HepG2 (cell line): Measurements from ENCODE around the gene MEGF6. TPM values are rescaled to one million over a fixed set of nuclear protein-coding genes. Genes with fewer than 3 reads are reported as not detected.

Source experiments
- ATAC-seq: fragments of 200-7000 bp; cut with Tn5 transposase; 3 replicates; pipeline ENCODE4 v1.9.1; 2020; ENCODE audit warnings: mild to moderate bottlenecking, moderate library complexity
- BruUV-seq: library from RNA; stranded (reverse); fragments of 400-500 nt; replicated peaks from 2 replicates; lab custom pipeline; 2021; lab: Mats Ljungman, UMichigan
- CTCF ChIA-PET: fragments of 300-600 bp; formaldehyde crosslinking; extraction: SDS; loops from one replicate; lab custom pipeline; 2021; ENCODE audit warnings: low total read pairs, inconsistent platforms, low intra/inter-chr PET ratio; lab: Yijun Ruan, JAX
- POLR2A ChIA-PET: fragments of 350-600 bp; sonication (Branson Sonifier 250); formaldehyde crosslinking; loops from one replicate; lab custom pipeline; 2020; ENCODE audit warnings: antibody characterized with exemption, inconsistent platforms; lab: Yijun Ruan, JAX
- DNase-seq: peaks from one replicate; pipeline ENCODE4 v3.0.0-alpha.2; 2015; ENCODE audit warnings: low spot score
- FAIRE-seq: peaks from 3 replicates; lab custom pipeline; 2011; peaks lifted over from hg19 to GRCh38; lab: Jason Lieb, UNC
- H2AFZ ChIP-seq: one replicate; pipeline ENCODE4 v1.6.1; 2011; ENCODE audit warnings: low read length, inconsistent platforms
- H3K27ac ChIP-seq: fragments of 300-600 bp; 3 replicates; pipeline ENCODE4 v1.8.0; 2011; ENCODE audit warnings: mixed run types, mild to moderate bottlenecking, mixed read lengths, low read length, inconsistent platforms; ENCODE audit not compliant: insufficient read depth; ENCODE audit errors: extremely low read length
- H3K27me3 ChIP-seq, 2 experiments: fragments of 200-600 bp in 1 of 2; 2 replicates in 1 of 2; 3 replicates in 1 of 2; pipeline versions ENCODE4 v1.6.0 to v1.8.0; 2011; ENCODE audit warnings: low read length in 2 of 2, mild to moderate bottlenecking in 2 of 2, moderate library complexity in 2 of 2, inconsistent platforms in 1 of 2; ENCODE audit not compliant: insufficient read depth in 2 of 2, control insufficient read depth in 1 of 2
- H3K36me3 ChIP-seq, 2 experiments: fragments of 200-600 bp in 1 of 2; replicated peaks in 1 of 2; 2 replicates in 1 of 2; 3 replicates in 1 of 2; pipeline versions ENCODE4 v1.5.1 to v1.8.0; 2011; ENCODE audit warnings: low read length in 2 of 2, inconsistent platforms in 1 of 2; ENCODE audit not compliant: insufficient read depth in 2 of 2, control insufficient read depth in 1 of 2
- H3K4me1 ChIP-seq: 2 replicates; pipeline ENCODE4 v1.5.1; 2012; ENCODE audit warnings: low read length, inconsistent platforms; ENCODE audit not compliant: insufficient read depth
- H3K4me2 ChIP-seq: 2 replicates; pipeline ENCODE4 v1.6.0; 2011; ENCODE audit warnings: low read depth, low read length, inconsistent platforms
- H3K4me3 ChIP-seq, 3 experiments: fragments of 200-600 bp in 1 of 3; sonication (generic), shearing (Covaris generic) in 1 of 3; replicated peaks in 1 of 3; 2 replicates each; pipeline ENCODE4 v1.5.1; 2011 to 2016; ENCODE audit warnings: low read length in 3 of 3, inconsistent platforms in 2 of 3, low read depth in 2 of 3, mild to moderate bottlenecking in 2 of 3, control low read depth in 1 of 3, mixed read lengths in 1 of 3; ENCODE audit not compliant: insufficient read depth in 1 of 3
- H3K79me2 ChIP-seq: one replicate; pipeline ENCODE4 v1.6.1; 2011; ENCODE audit warnings: low read length, inconsistent platforms; ENCODE audit not compliant: insufficient read depth
- H3K9ac ChIP-seq: 2 replicates; pipeline ENCODE4 v1.6.0; 2011; ENCODE audit warnings: mild to moderate bottlenecking, low read depth, low read length, inconsistent platforms; ENCODE audit not compliant: insufficient read depth
- H3K9me3 ChIP-seq: 2 replicates; pipeline ENCODE4 v1.5.1; 2012; ENCODE audit warnings: mild to moderate bottlenecking, low read length
- H4K20me1 ChIP-seq: 2 replicates; pipeline ENCODE4 v1.6.0; 2011; ENCODE audit warnings: inconsistent platforms, mild to moderate bottlenecking, low read length, moderate library complexity; ENCODE audit not compliant: insufficient read depth
- ATF7 ChIP-seq, 2 experiments: fragments of 450-650 bp in 1 of 2; sonication (generic) in 1 of 2; formaldehyde crosslinking in 1 of 2; IDR thresholded peaks; 2 replicates each; pipeline versions ENCODE4 v1.4.0 to v1.6.1; 2016 to 2020; ENCODE audit warnings: antibody characterized with exemption in 1 of 2, mild to moderate bottlenecking in 1 of 2, missing genetic modification reagents in 1 of 2
- CEBPG ChIP-seq: IDR thresholded peaks from 2 replicates; pipeline ENCODE4 v1.6.1; 2016
- FLYWCH1 ChIP-seq: sonication (generic); formaldehyde crosslinking; IDR thresholded peaks from 2 replicates; pipeline ENCODE4 v1.8.1; 2023; ENCODE audit warnings: mild to moderate bottlenecking, missing genetic modification reagents
- HDAC1 ChIP-seq: sonication (generic); formaldehyde crosslinking; IDR thresholded peaks from 2 replicates; pipeline ENCODE4 v1.5.1; 2020; ENCODE audit warnings: mild to moderate bottlenecking, missing genetic modification reagents
- MBD4 ChIP-seq: IDR thresholded peaks from 2 replicates; pipeline ENCODE4 v1.6.1; 2012; ENCODE audit warnings: low read length, inconsistent platforms, borderline replicate concordance
- PAX8 ChIP-seq: sonication (generic); formaldehyde crosslinking; IDR thresholded peaks from 2 replicates; pipeline ENCODE4 v1.8.0; 2022; ENCODE audit warnings: mild to moderate bottlenecking, missing genetic modification reagents, borderline replicate concordance
- ZNF3 ChIP-seq: IDR thresholded peaks from 2 replicates; pipeline ENCODE4 v1.7.0; 2017; ENCODE audit warnings: inconsistent platforms
- ZNF30 ChIP-seq: sonication (generic); formaldehyde crosslinking; IDR thresholded peaks from 2 replicates; pipeline ENCODE4 v1.5.0; 2020; ENCODE audit warnings: mild to moderate bottlenecking, missing genetic modification reagents
- ZNF382 ChIP-seq: sonication (generic); formaldehyde crosslinking; IDR thresholded peaks from 2 replicates; pipeline ENCODE4 v1.5.0; 2020; ENCODE audit warnings: missing genetic modification reagents, mild to moderate bottlenecking, borderline replicate concordance
- ZNF451 ChIP-seq: sonication (generic); formaldehyde crosslinking; IDR thresholded peaks from 2 replicates; pipeline ENCODE4 v1.5.0; 2020; ENCODE audit warnings: mild to moderate bottlenecking, missing genetic modification reagents
- ZNF563 ChIP-seq: sonication (generic); formaldehyde crosslinking; IDR thresholded peaks from 2 replicates; pipeline ENCODE4 v1.8.0; 2022; ENCODE audit warnings: mild to moderate bottlenecking, moderate library complexity, missing genetic modification reagents
- ZNF607 ChIP-seq: sonication (generic); formaldehyde crosslinking; IDR thresholded peaks from 2 replicates; pipeline ENCODE4 v1.5.1; 2020; ENCODE audit warnings: missing genetic modification reagents, mild to moderate bottlenecking, borderline replicate concordance
- ZNF615 ChIP-seq: sonication (generic); formaldehyde crosslinking; IDR thresholded peaks from 2 replicates; pipeline ENCODE4 v1.5.0; 2020; ENCODE audit warnings: mild to moderate bottlenecking, missing genetic modification reagents, borderline replicate concordance
- ZNF775 ChIP-seq: sonication (generic); formaldehyde crosslinking; IDR thresholded peaks from 2 replicates; pipeline ENCODE4 v1.4.0; 2020; ENCODE audit warnings: missing genetic modification reagents, mild to moderate bottlenecking, moderate library complexity, borderline replicate concordance
- WGBS: methylation state at CpG from one replicate; pipeline ENCODE4 v1.1.6; 2017; ENCODE audit warnings: low lambda C conversion rate; 5-methylcytosine and 5-hydroxymethylcytosine counted together
- in situ Hi-C: cut with HindIII; loops from 2 replicates; pipeline ENCODE4 v1.10.0; 2017; ENCODE audit warnings: low pct_unique_long_range_greater_than_20kb; ENCODE audit not compliant: extremely low pct_ligation_motif_present
- intact Hi-C: fragments of 100-400 bp; cut with micrococcal nuclease; formaldehyde crosslinking; loops from one replicate; pipeline ENCODE4 v1.10.0; 2022; ENCODE audit not compliant: unreplicated experiment
- polyA plus RNA-seq, 8 experiments: library from polyadenylated mRNA; depleted of rRNA in 3 of 8; stranded (reverse) in 7 of 8; unstranded in 1 of 8; fragments of >200 nt; fragmentation: Illumina TruSeq in 4 of 8; extraction: Trizol in 4 of 8; gene quantifications; 2 replicates each; pipeline versions ENCODE4 v1.2.1 to v1.2.3, GENCODE V29; 2011 to 2016; ENCODE audit warnings: low read depth in 4 of 8, missing spikeins in 1 of 8, mixed read lengths in 1 of 8; ENCODE audit not compliant: insufficient read depth in 1 of 8
- total RNA-seq, 5 experiments: library from RNA; depleted of rRNA; stranded (reverse); fragments of >200 nt; fragmentation: Illumina TruSeq; extraction: Trizol; gene quantifications; 2 replicates each; pipeline ENCODE4 v1.2.3, GENCODE V29; 2016; ENCODE audit warnings: low read depth in 1 of 5
- TF ChIP-seq, protein P1 (sequence below): sonication (generic); formaldehyde crosslinking; IDR thresholded peaks from 2 replicates; pipeline ENCODE4 v1.4.0; 2020; ENCODE audit warnings: missing genetic modification reagents, mild to moderate bottlenecking, borderline replicate concordance

Gene MEGF6
- total and polyA plus RNA-seq, 2 of the 13 experiments (the other 11 are each of a cell fraction or from before 2014, with no cell fraction given): 1.9 TPM

GRCh38 chr1:3632716-3633343 is 21.5 kb upstream of the MEGF6 start:
- Histone ChIP-seq H3K4me1 (no peaks in the 10 kb centered on the region), H3K27me3 (no peaks in the 10 kb centered on the region), H3K9ac (no peak overlapping the region), H2AFZ (no peak overlapping the region), H3K9me3 (no peaks in the 10 kb centered on the region), H3K4me3 (no peak overlapping the region), H3K36me3 (peaks cover 26 to 65% of the 10 kb centered on the region in 2 experiments; a peak in 4 of 5 replicates), H4K20me1 (no peaks in the 10 kb centered on the region), H3K27ac (no peak overlapping the region), H3K4me2 (no peak overlapping the region), H3K79me2 (no peaks in the 10 kb centered on the region)
- DNase-seq (no peak), ATAC-seq (no peak), FAIRE-seq (no peak)
- CTCF ChIA-PET: no interaction called here
- TF ChIP-seq MBD4 (no peak), ZNF615 (CRISPR knock-in tag) (no peak), PAX8 (CRISPR knock-in tag) (no peak), ZNF607 (CRISPR knock-in tag) (no peak), ZNF30 (CRISPR knock-in tag) (no peak), ZNF563 (no peak), ZNF3 (CRISPR knock-in tag) (no peak), HDAC1 (CRISPR knock-in tag) (no peak), ZNF382 (CRISPR knock-in tag) (no peak), CEBPG (CRISPR knock-in tag) (no peak), ATF7 (IDR thresholded peaks at IDR 0.05) (no peak), ATF7 (CRISPR knock-in tag; IDR thresholded peaks at IDR 0.05) (no peak), ZNF775 (no peak), FLYWCH1 (CRISPR knock-in tag) (no peak), ZNF451 (CRISPR knock-in tag) (no peak)
- TF ChIP-seq, protein P1, sequence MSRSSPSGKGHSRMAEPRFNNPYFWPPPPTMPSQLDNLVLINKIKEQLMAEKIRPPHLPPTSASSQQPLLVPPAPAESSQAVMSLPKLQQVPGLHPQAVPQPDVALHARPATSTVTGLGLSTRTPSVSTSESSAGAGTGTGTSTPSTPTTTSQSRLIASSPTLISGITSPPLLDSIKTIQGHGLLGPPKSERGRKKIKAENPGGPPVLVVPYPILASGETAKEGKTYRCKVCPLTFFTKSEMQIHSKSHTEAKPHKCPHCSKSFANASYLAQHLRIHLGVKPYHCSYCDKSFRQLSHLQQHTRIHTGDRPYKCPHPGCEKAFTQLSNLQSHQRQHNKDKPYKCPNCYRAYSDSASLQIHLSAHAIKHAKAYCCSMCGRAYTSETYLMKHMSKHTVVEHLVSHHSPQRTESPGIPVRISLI (CRISPR knock-in tag): no peak
- intact Hi-C loops: no loop called here
- WGBS: 96% methylated on average over 18 of the region's 26 CpGs
- in situ Hi-C loops: no loop called here
- POLR2A ChIA-PET: no interaction called here
- BruUV-seq: no TSS peak
